HepG2 (cell line): ENCODE results near the gene TH. TPM values are rescaled to one million over a fixed set of nuclear protein-coding genes. Genes with fewer than 3 reads are reported as not detected.

Source experiments
- ARID2 ChIP-seq: sonication (generic); formaldehyde crosslinking; IDR thresholded peaks from 2 replicates; pipeline ENCODE4 v1.8.1; 2022; ENCODE audit warnings: mild to moderate bottlenecking, missing genetic modification reagents, borderline replicate concordance
- DBP ChIP-seq: sonication (generic); formaldehyde crosslinking; IDR thresholded peaks from 2 replicates; pipeline ENCODE4 v1.4.0; 2020; ENCODE audit warnings: missing genetic modification reagents; ENCODE audit errors: not compliant biosample characterization
- FOXC1 ChIP-seq: sonication (generic); formaldehyde crosslinking; IDR thresholded peaks from 2 replicates; pipeline ENCODE4 v1.8.0; 2022; ENCODE audit warnings: mild to moderate bottlenecking, missing genetic modification reagents, borderline replicate concordance
- GLI4 ChIP-seq: sonication (generic); formaldehyde crosslinking; IDR thresholded peaks from 2 replicates; pipeline ENCODE4 v1.5.1; 2020; ENCODE audit warnings: missing genetic modification reagents, mild to moderate bottlenecking, moderate library complexity, borderline replicate concordance
- HDAC1 ChIP-seq: sonication (generic); formaldehyde crosslinking; IDR thresholded peaks from 2 replicates; pipeline ENCODE4 v1.5.1; 2020; ENCODE audit warnings: mild to moderate bottlenecking, missing genetic modification reagents
- MTA1 ChIP-seq: sonication (generic); formaldehyde crosslinking; IDR thresholded peaks from 2 replicates; pipeline ENCODE4 v1.4.0; 2020; ENCODE audit warnings: missing genetic modification reagents, mild to moderate bottlenecking, borderline replicate concordance
- SMYD3 ChIP-seq: sonication (generic); formaldehyde crosslinking; IDR thresholded peaks from 2 replicates; pipeline ENCODE4 v1.8.1; 2023; ENCODE audit warnings: mild to moderate bottlenecking, missing genetic modification reagents
- TBP ChIP-seq: sonication (generic); formaldehyde crosslinking; IDR thresholded peaks from 2 replicates; pipeline ENCODE4 v1.5.0; 2020; ENCODE audit warnings: missing genetic modification reagents
- XRCC5 ChIP-seq: fragments of 200-400 bp; formaldehyde crosslinking; optimal IDR thresholded peaks from 2 replicates; pipeline ENCODE3; 2017; ENCODE audit warnings: mild to moderate bottlenecking, low read length
- ZFP91 ChIP-seq: sonication (generic); formaldehyde crosslinking; IDR thresholded peaks from 2 replicates; pipeline ENCODE4 v1.9.0; 2022; ENCODE audit warnings: missing genetic modification reagents, mild to moderate bottlenecking, borderline replicate concordance
- ZMYM4 ChIP-seq: sonication (generic); formaldehyde crosslinking; IDR thresholded peaks from 2 replicates; pipeline ENCODE4 v1.8.1; 2023; ENCODE audit warnings: mild to moderate bottlenecking, missing genetic modification reagents
- ZNF142 ChIP-seq: sonication (generic); formaldehyde crosslinking; IDR thresholded peaks from 2 replicates; pipeline ENCODE4 v1.4.0; 2020; ENCODE audit warnings: missing genetic modification reagents
- ZNF33A ChIP-seq: sonication (generic); formaldehyde crosslinking; IDR thresholded peaks from 2 replicates; pipeline ENCODE4 v1.5.1; 2020; ENCODE audit warnings: missing genetic modification reagents, mild to moderate bottlenecking, moderate library complexity, borderline replicate concordance
- ZNF674 ChIP-seq: sonication (generic); formaldehyde crosslinking; IDR thresholded peaks from 2 replicates; pipeline ENCODE4 v1.5.0; 2020; ENCODE audit warnings: low read depth, mild to moderate bottlenecking, missing genetic modification reagents
- ZNF850 ChIP-seq: sonication (generic); formaldehyde crosslinking; conservative IDR thresholded peaks from 2 replicates; pipeline ENCODE4 v1.9.0; 2021; ENCODE audit warnings: mild to moderate bottlenecking, missing genetic modification reagents
- polyA plus RNA-seq, 8 experiments: library from polyadenylated mRNA; depleted of rRNA in 3 of 8; stranded (reverse) in 7 of 8; unstranded in 1 of 8; fragments of >200 nt; fragmentation: Illumina TruSeq in 4 of 8; extraction: Trizol in 4 of 8; gene quantifications; 2 replicates each; pipeline versions ENCODE4 v1.2.1 to v1.2.3, GENCODE V29; 2011 to 2016; ENCODE audit warnings: low read depth in 4 of 8, missing spikeins in 1 of 8, mixed read lengths in 1 of 8; ENCODE audit not compliant: insufficient read depth in 1 of 8
- total RNA-seq, 5 experiments: library from RNA; depleted of rRNA; stranded (reverse); fragments of >200 nt; fragmentation: Illumina TruSeq; extraction: Trizol; gene quantifications; 2 replicates each; pipeline ENCODE4 v1.2.3, GENCODE V29; 2016; ENCODE audit warnings: low read depth in 1 of 5
- TF ChIP-seq, protein P1 (sequence below): sonication (generic); formaldehyde crosslinking; IDR thresholded peaks from 2 replicates; pipeline ENCODE4 v1.5.1; 2020; ENCODE audit warnings: mild to moderate bottlenecking, moderate library complexity, missing genetic modification reagents

TH gene
- total and polyA plus RNA-seq, 2 of the 13 experiments (the other 11 are each of a cell fraction or from before 2014, with no cell fraction given): 0.36 TPM; not detected in 1

GRCh38 chr11:2137202-2138067 lies 34.2 kb downstream of the TH start (continued):
- no peak; the same call in 1 of the 2 replicates for TF ChIP-seq ZFP91 (CRISPR knock-in tag)
- TF ChIP-seq GLI4 (CRISPR knock-in tag): no peak
- no peak for TF ChIP-seq TBP (CRISPR knock-in tag)
- TF ChIP-seq HDAC1 (CRISPR knock-in tag): peak; percentile 5; the same call in 1 of the 2 replicates
- TF ChIP-seq ZNF850 (CRISPR knock-in tag): no peak
- TF ChIP-seq FOXC1 (CRISPR knock-in tag): 0 out of 2 replicates have a peak, but pooled peaks have one; percentile 26
- no peak for TF ChIP-seq DBP (CRISPR knock-in tag)
- TF ChIP-seq MTA1 (CRISPR knock-in tag): no peak
- no peak for TF ChIP-seq ZNF33A (CRISPR knock-in tag)
- peak; percentile 62 for TF ChIP-seq ZMYM4 (CRISPR knock-in tag)
- TF ChIP-seq, protein P1, sequence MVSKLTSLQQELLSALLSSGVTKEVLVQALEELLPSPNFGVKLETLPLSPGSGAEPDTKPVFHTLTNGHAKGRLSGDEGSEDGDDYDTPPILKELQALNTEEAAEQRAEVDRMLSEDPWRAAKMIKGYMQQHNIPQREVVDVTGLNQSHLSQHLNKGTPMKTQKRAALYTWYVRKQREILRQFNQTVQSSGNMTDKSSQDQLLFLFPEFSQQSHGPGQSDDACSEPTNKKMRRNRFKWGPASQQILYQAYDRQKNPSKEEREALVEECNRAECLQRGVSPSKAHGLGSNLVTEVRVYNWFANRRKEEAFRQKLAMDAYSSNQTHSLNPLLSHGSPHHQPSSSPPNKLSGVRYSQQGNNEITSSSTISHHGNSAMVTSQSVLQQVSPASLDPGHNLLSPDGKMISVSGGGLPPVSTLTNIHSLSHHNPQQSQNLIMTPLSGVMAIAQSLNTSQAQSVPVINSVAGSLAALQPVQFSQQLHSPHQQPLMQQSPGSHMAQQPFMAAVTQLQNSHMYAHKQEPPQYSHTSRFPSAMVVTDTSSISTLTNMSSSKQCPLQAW (CRISPR knock-in tag): no peak
- TF ChIP-seq ZNF142 (CRISPR knock-in tag): no peak
- TF ChIP-seq SMYD3: no peak
- TF ChIP-seq ZNF674: no peak
- TF ChIP-seq XRCC5: no peak
- TF ChIP-seq ARID2 (CRISPR knock-in tag): peak; percentile 39; the same call in 1 of the 2 replicates
